NCI-H2227 treated with DMSO at 0.1 percent for 48 hours (cell line): ENCODE results near the gene CLIP3.
"Not testable (repeated sequence)": the region's sequence is repeated elsewhere in the genome, so short reads cannot be mapped to it uniquely, and the experiment has no call there.

ENCODE experiments used
- DNase-seq: peaks from one replicate; lab custom pipeline; 2025; lab: John Stamatoyannopoulos, UW

Gene CLIP3

GRCh38 chr19:36009220-36009619 is 23.5 kb downstream of the CLIP3 start:
- peak; percentile 89 for DNase-seq

GRCh38 chr19:36008336-36008978 is 24.2 kb downstream of the CLIP3 start, which contains the start of gene SYNE4:
TSS of gene SYNE4 (minus strand) at chr19:36008813. CDS start at chr19:36008681, 132 bp downstream.
- no peak for DNase-seq

- no peak for DNase-seq
Measured at GRCh38 chr19:36006955-36007354, 25.7 kb downstream of the CLIP3 start.

GRCh38 chr19:36003284-36003683 is 29.4 kb downstream of the CLIP3 start:
- DNase-seq: no peak

GRCh38 chr19:36001605-36002004 is 31.1 kb downstream of the CLIP3 start:
- no peak for DNase-seq

GRCh38 chr19:35996777-35997176 is 35.9 kb downstream of the CLIP3 start:
- no peak for DNase-seq

- DNase-seq: peak; percentile 100
Measured at GRCh38 chr19:35995048-35995993, 37.4 kb downstream of the CLIP3 start, which contains the start of gene SDHAF1. TSS of gene SDHAF1 (plus strand) at chr19:35995188. CDS start at chr19:35995275, 87 bp downstream.

GRCh38 chr19:35993923-35994598 is 38.6 kb downstream of the CLIP3 start:
- DNase-seq: no peak

GRCh38 chr19:35992907-35993765 is 39.5 kb downstream of the CLIP3 start:
- no peak for DNase-seq

- peak; percentile 50 for DNase-seq
Measured at GRCh38 chr19:35991731-35992450, 40.8 kb downstream of the CLIP3 start.

GRCh38 chr19:35990771-35991730 is 41.6 kb downstream of the CLIP3 start:
- DNase-seq: no peak

- DNase-seq: no peak
Measured at GRCh38 chr19:35990156-35990555, 42.5 kb downstream of the CLIP3 start.

GRCh38 chr19:35988824-35989223 is 43.8 kb downstream of the CLIP3 start:
- no peak for DNase-seq

GRCh38 chr19:35987571-35987896 is 45.1 kb downstream of the CLIP3 start:
- DNase-seq: no peak

GRCh38 chr19:35986664-35987570 is 45.8 kb downstream of the CLIP3 start:
- peak; percentile 99 for DNase-seq

GRCh38 chr19:35986111-35986510 is 46.6 kb downstream of the CLIP3 start:
- DNase-seq: no peak

GRCh38 chr19:35983177-35983576 is 49.5 kb downstream of the CLIP3 start:
- no peak for DNase-seq

- DNase-seq: not testable (repeated sequence)
Measured at GRCh38 chr19:35980997-35981396, 51.7 kb downstream of the CLIP3 start.
